Measurements from ENCODE around the gene EYA2. TPM values are rescaled to one million over a fixed set of nuclear protein-coding genes. Genes with fewer than 3 reads are reported as not detected.

Gene EYA2
- polyA plus RNA-seq, 2 donors = 21.5 to 23.6 TPM

GRCh38 chr20:47088335-47088734 lies 193.7 kb downstream of the EYA2 start:
- no peak overlapping the region for H3K27ac ChIP-seq (ENCODE audit: low read depth in 2 of 2, low read length in 1 of 2)
- no peaks in the 10 kb centered on the region for H3K4me1 ChIP-seq (ENCODE audit: control insufficient read depth in 2 of 2, insufficient read depth in 2 of 2, low read length in 1 of 2)
- H3K9me3 ChIP-seq (ENCODE audit: control insufficient read depth in 2 of 2, insufficient read depth in 1 of 2, low read depth in 1 of 2, low read length in 1 of 2) = peaks cover 0 to 3% of the 10 kb centered on the region in 2 donors
- no peaks in the 10 kb centered on the region for H3K27me3 ChIP-seq (ENCODE audit: control insufficient read depth in 1 of 2, insufficient read depth in 2 of 2, low read length in 2 of 2)
- no peak overlapping the region for H3K4me3 ChIP-seq (ENCODE audit: low read depth in 1 of 2, low read length in 2 of 2)
- 76 to 84% methylated on average over 7 of the region's 7 CpGs for WGBS, 2 donors
- H3K36me3 ChIP-seq (ENCODE audit: control insufficient read depth in 2 of 2, insufficient read depth in 2 of 2, low read length in 1 of 2) = peaks cover 1 to 3% of the 10 kb centered on the region in 2 donors

GRCh38 chr20:47089151-47089550 lies 194.5 kb downstream of the EYA2 start:
- 90 to 96% methylated on average over 15 of the region's 15 CpGs for WGBS, 2 donors
- Histone ChIP-seq H3K27me3 (ENCODE audit: control insufficient read depth in 1 of 2, insufficient read depth in 2 of 2, low read length in 2 of 2) (no peaks in the 10 kb centered on the region), H3K27ac (ENCODE audit: low read depth in 2 of 2, low read length in 1 of 2) (no peak overlapping the region), H3K4me3 (ENCODE audit: low read depth in 1 of 2, low read length in 2 of 2) (no peak overlapping the region), H3K4me1 (ENCODE audit: control insufficient read depth in 2 of 2, insufficient read depth in 2 of 2, low read length in 1 of 2) (peaks cover 0 to 2% of the 10 kb centered on the region in 2 donors), H3K36me3 (ENCODE audit: control insufficient read depth in 2 of 2, insufficient read depth in 2 of 2, low read length in 1 of 2) (peaks cover 3% of the 10 kb centered on the region in 2 donors), H3K9me3 (ENCODE audit: control insufficient read depth in 2 of 2, insufficient read depth in 1 of 2, low read depth in 1 of 2, low read length in 1 of 2) (peaks cover 0 to 6% of the 10 kb centered on the region in 2 donors)

- peaks cover 3% of the 10 kb centered on the region in 2 donors for H3K36me3 ChIP-seq (ENCODE audit: control insufficient read depth in 2 of 2, insufficient read depth in 2 of 2, low read length in 1 of 2)
- no peaks in the 10 kb centered on the region for H3K27me3 ChIP-seq (ENCODE audit: control insufficient read depth in 1 of 2, insufficient read depth in 2 of 2, low read length in 2 of 2)
- H3K27ac ChIP-seq (ENCODE audit: low read depth in 2 of 2, low read length in 1 of 2) = no peak overlapping the region
- 82 to 86% methylated on average over 5 of the region's 5 CpGs for whole genome bisulfite sequencing, 2 donors
- H3K9me3 ChIP-seq (ENCODE audit: control insufficient read depth in 2 of 2, insufficient read depth in 1 of 2, low read depth in 1 of 2, low read length in 1 of 2) = peaks cover 2 to 6% of the 10 kb centered on the region in 2 donors
- peaks cover 0 to 2% of the 10 kb centered on the region in 2 donors for H3K4me1 ChIP-seq (ENCODE audit: control insufficient read depth in 2 of 2, insufficient read depth in 2 of 2, low read length in 1 of 2)
- no peak overlapping the region for H3K4me3 ChIP-seq (ENCODE audit: low read depth in 1 of 2, low read length in 2 of 2)
Observed at GRCh38 chr20:47090835-47091234, 196.2 kb downstream of the EYA2 start.

- no peak overlapping the region for H3K4me3 ChIP-seq (ENCODE audit: low read depth in 1 of 2, low read length in 2 of 2)
- H3K27ac ChIP-seq (ENCODE audit: low read depth in 2 of 2, low read length in 1 of 2) = no peak overlapping the region
- 74 to 78% methylated on average over 13 of the region's 13 CpGs for WGBS, 2 donors
- peaks cover 2 to 4% of the 10 kb centered on the region in 2 donors for H3K9me3 ChIP-seq (ENCODE audit: control insufficient read depth in 2 of 2, insufficient read depth in 1 of 2, low read depth in 1 of 2, low read length in 1 of 2)
- H3K36me3 ChIP-seq (ENCODE audit: control insufficient read depth in 2 of 2, insufficient read depth in 2 of 2, low read length in 1 of 2) = peaks cover 3% of the 10 kb centered on the region in 2 donors
- H3K27me3 ChIP-seq (ENCODE audit: control insufficient read depth in 1 of 2, insufficient read depth in 2 of 2, low read length in 2 of 2) = no peaks in the 10 kb centered on the region
- peaks cover 0 to 2% of the 10 kb centered on the region in 2 donors for H3K4me1 ChIP-seq (ENCODE audit: control insufficient read depth in 2 of 2, insufficient read depth in 2 of 2, low read length in 1 of 2)
Observed at GRCh38 chr20:47093320-47093966, 198.8 kb downstream of the EYA2 start.

- Histone ChIP-seq H3K36me3 (ENCODE audit: control insufficient read depth in 2 of 2, insufficient read depth in 2 of 2, low read length in 1 of 2) (peaks cover 6 to 7% of the 10 kb centered on the region in 2 donors), H3K4me3 (ENCODE audit: low read depth in 1 of 2, low read length in 2 of 2) (no peak overlapping the region), H3K27me3 (ENCODE audit: control insufficient read depth in 1 of 2, insufficient read depth in 2 of 2, low read length in 2 of 2) (no peaks in the 10 kb centered on the region), H3K27ac (ENCODE audit: low read depth in 2 of 2, low read length in 1 of 2) (no peak overlapping the region), H3K4me1 (ENCODE audit: control insufficient read depth in 2 of 2, insufficient read depth in 2 of 2, low read length in 1 of 2) (peaks cover 0 to 2% of the 10 kb centered on the region in 2 donors), H3K9me3 (ENCODE audit: control insufficient read depth in 2 of 2, insufficient read depth in 1 of 2, low read depth in 1 of 2, low read length in 1 of 2) (peaks cover 2 to 4% of the 10 kb centered on the region in 2 donors)
- WGBS, 2 donors = 63 to 73% methylated on average over 1 of the region's 1 CpG
Observed at GRCh38 chr20:47095690-47096089, 201.0 kb downstream of the EYA2 start.

GRCh38 chr20:47097691-47098622 lies 203.3 kb downstream of the EYA2 start:
- Histone ChIP-seq H3K4me1 (ENCODE audit: control insufficient read depth in 2 of 2, insufficient read depth in 2 of 2, low read length in 1 of 2) (peaks cover 0 to 2% of the 10 kb centered on the region in 2 donors), H3K27me3 (ENCODE audit: control insufficient read depth in 1 of 2, insufficient read depth in 2 of 2, low read length in 2 of 2) (no peaks in the 10 kb centered on the region), H3K36me3 (ENCODE audit: control insufficient read depth in 2 of 2, insufficient read depth in 2 of 2, low read length in 1 of 2) (peaks cover 4 to 6% of the 10 kb centered on the region in 2 donors), H3K9me3 (ENCODE audit: control insufficient read depth in 2 of 2, insufficient read depth in 1 of 2, low read depth in 1 of 2, low read length in 1 of 2) (peaks cover 2 to 4% of the 10 kb centered on the region in 2 donors), H3K4me3 (ENCODE audit: low read depth in 1 of 2, low read length in 2 of 2) (no peak overlapping the region), H3K27ac (ENCODE audit: low read depth in 2 of 2, low read length in 1 of 2) (no peak overlapping the region)
- WGBS, 2 donors = 76 to 81% methylated on average over 13 of the region's 13 CpGs

- Histone ChIP-seq H3K4me3 (ENCODE audit: low read depth in 1 of 2, low read length in 2 of 2) (no peak overlapping the region), H3K9me3 (ENCODE audit: control insufficient read depth in 2 of 2, insufficient read depth in 1 of 2, low read depth in 1 of 2, low read length in 1 of 2) (peaks cover 0 to 2% of the 10 kb centered on the region in 2 donors), H3K27me3 (ENCODE audit: control insufficient read depth in 1 of 2, insufficient read depth in 2 of 2, low read length in 2 of 2) (no peaks in the 10 kb centered on the region), H3K27ac (ENCODE audit: low read depth in 2 of 2, low read length in 1 of 2) (no peak overlapping the region), H3K4me1 (ENCODE audit: control insufficient read depth in 2 of 2, insufficient read depth in 2 of 2, low read length in 1 of 2) (no peaks in the 10 kb centered on the region), H3K36me3 (ENCODE audit: control insufficient read depth in 2 of 2, insufficient read depth in 2 of 2, low read length in 1 of 2) (peaks cover 2 to 4% of the 10 kb centered on the region in 2 donors)
- WGBS, 2 donors = 92% methylated on average over 7 of the region's 7 CpGs
Observed at GRCh38 chr20:47099093-47099492, 204.4 kb downstream of the EYA2 start.

GRCh38 chr20:47099825-47100441 lies 205.3 kb downstream of the EYA2 start:
- Histone ChIP-seq H3K4me3 (ENCODE audit: low read depth in 1 of 2, low read length in 2 of 2) (no peak overlapping the region), H3K27me3 (ENCODE audit: control insufficient read depth in 1 of 2, insufficient read depth in 2 of 2, low read length in 2 of 2) (no peaks in the 10 kb centered on the region), H3K36me3 (ENCODE audit: control insufficient read depth in 2 of 2, insufficient read depth in 2 of 2, low read length in 1 of 2) (peaks cover 2 to 4% of the 10 kb centered on the region in 2 donors), H3K4me1 (ENCODE audit: control insufficient read depth in 2 of 2, insufficient read depth in 2 of 2, low read length in 1 of 2) (no peaks in the 10 kb centered on the region), H3K27ac (ENCODE audit: low read depth in 2 of 2, low read length in 1 of 2) (no peak overlapping the region), H3K9me3 (ENCODE audit: control insufficient read depth in 2 of 2, insufficient read depth in 1 of 2, low read depth in 1 of 2, low read length in 1 of 2) (peaks cover 0 to 2% of the 10 kb centered on the region in 2 donors)
- 60 to 70% methylated on average over 6 of the region's 6 CpGs for WGBS, 2 donors

GRCh38 chr20:47102629-47103028 lies 208.0 kb downstream of the EYA2 start:
- no peaks in the 10 kb centered on the region for H3K4me1 ChIP-seq (ENCODE audit: control insufficient read depth in 2 of 2, insufficient read depth in 2 of 2, low read length in 1 of 2)
- H3K27me3 ChIP-seq (ENCODE audit: control insufficient read depth in 1 of 2, insufficient read depth in 2 of 2, low read length in 2 of 2) = no peaks in the 10 kb centered on the region
- WGBS, 2 donors = 69 to 76% methylated on average over 2 of the region's 2 CpGs
- no peak overlapping the region for H3K4me3 ChIP-seq (ENCODE audit: low read depth in 1 of 2, low read length in 2 of 2)
- no peaks in the 10 kb centered on the region for H3K9me3 ChIP-seq (ENCODE audit: control insufficient read depth in 2 of 2, insufficient read depth in 1 of 2, low read depth in 1 of 2, low read length in 1 of 2)
- peaks cover 2 to 4% of the 10 kb centered on the region in 2 donors for H3K36me3 ChIP-seq (ENCODE audit: control insufficient read depth in 2 of 2, insufficient read depth in 2 of 2, low read length in 1 of 2)
- no peak overlapping the region for H3K27ac ChIP-seq (ENCODE audit: low read depth in 2 of 2, low read length in 1 of 2)

Data from esophagus (tissue), 2 donors.